Endodermal cell (in vitro differentiated cells): ENCODE measurements around the gene C1QTNF1. TPM values are rescaled to one million over a fixed set of nuclear protein-coding genes. Genes with fewer than 3 reads are reported as not detected.

Experiments used
- DNase-seq: peaks from one replicate; pipeline ENCODE4 v3.0.0-alpha.2; 2017
- H3K27ac ChIP-seq: 2 replicates; pipeline ENCODE4 v1.5.1; 2013; ENCODE audit warnings: mild to moderate bottlenecking, low read depth, low read length, moderate library complexity
- H3K27me3 ChIP-seq: 2 replicates; pipeline ENCODE4 v1.6.1; 2013; ENCODE audit warnings: mild to moderate bottlenecking, low read length, moderate library complexity; ENCODE audit not compliant: insufficient read depth, control insufficient read depth, poor library complexity, severe bottlenecking
- H3K36me3 ChIP-seq: 2 replicates; pipeline ENCODE4 v1.7.0; 2013; ENCODE audit warnings: mild to moderate bottlenecking, low read length, moderate library complexity; ENCODE audit not compliant: control insufficient read depth, insufficient read depth
- H3K4me1 ChIP-seq: one replicate; pipeline ENCODE4 v1.7.0; 2013; ENCODE audit warnings: low read length; ENCODE audit not compliant: control insufficient read depth, insufficient read depth
- H3K4me3 ChIP-seq: 2 replicates; pipeline ENCODE4 v1.5.1; 2013; ENCODE audit warnings: mild to moderate bottlenecking, low read length, moderate library complexity
- H3K9ac ChIP-seq: 2 replicates; pipeline ENCODE4 v1.6.1; 2013; ENCODE audit warnings: mild to moderate bottlenecking, low read length, moderate library complexity; ENCODE audit not compliant: poor library complexity, severe bottlenecking; ENCODE audit errors: extremely low read depth
- H3K9me3 ChIP-seq: 2 replicates; pipeline ENCODE4 v1.6.1; 2013; ENCODE audit warnings: mild to moderate bottlenecking, low read length, moderate library complexity; ENCODE audit not compliant: control insufficient read depth
- H3K27ac Mint-ChIP-seq: 2 replicates; pipeline ENCODE4 v1.8.0; 2020; ENCODE audit warnings: mixed read lengths
- H3K27me3 Mint-ChIP-seq: 2 replicates; pipeline ENCODE4 v1.8.0; 2021; ENCODE audit warnings: mild to moderate bottlenecking, mixed read lengths; ENCODE audit not compliant: insufficient read depth
- H3K36me3 Mint-ChIP-seq: 2 replicates; pipeline ENCODE4 v1.8.0; 2020; ENCODE audit warnings: low read depth, mixed read lengths
- H3K4me1 Mint-ChIP-seq: 2 replicates; pipeline ENCODE4 v1.8.0; 2020; ENCODE audit warnings: mixed read lengths
- H3K4me3 Mint-ChIP-seq: 2 replicates; pipeline ENCODE4 v1.8.0; 2020; ENCODE audit warnings: mild to moderate bottlenecking, moderate library complexity, mixed read lengths
- H3K9me3 Mint-ChIP-seq: 2 replicates; pipeline ENCODE4 v1.8.0; 2020; ENCODE audit warnings: mild to moderate bottlenecking, mixed read lengths
- WGBS, 2 experiments: methylation state at CpG; one replicate each; pipeline versions ENCODE4 v1.1.5 to v1.1.7; 2013; ENCODE audit warnings: missing lambda C conversion rate in 2 of 2, mixed read lengths in 1 of 2; ENCODE audit not compliant: insufficient coverage in 1 of 2, insufficient read length in 1 of 2; 5-methylcytosine and 5-hydroxymethylcytosine counted together
- long read RNA-seq, 4 experiments: library from polyadenylated mRNA in 2 of 4; library from RNA in 1 of 4; library from capped mRNA in 1 of 4; stranded (forward) in 3 of 4; unstranded in 1 of 4; transcript quantifications; one replicate each; pipeline ENCODE4 v2.0.0, GENCODE V29; 2020 to 2021; ENCODE audit warnings: inconsistent platforms in 1 of 4
- polyA plus RNA-seq, 2 experiments: library from polyadenylated mRNA; stranded (reverse); fragments of 50-300 nt; gene quantifications; one replicate each; pipeline ENCODE4 v1.2.3, GENCODE V29; 2013
- total RNA-seq, 2 donors: library from RNA; stranded (reverse); fragmentation: NEBNext Ultra II Directional in 1 of 2; extraction: Animal tissue kit (Norgen Biotek cat#: 25700) in 1 of 2; gene quantifications; 2 replicates in 1 of 2; 3 replicates in 1 of 2; pipeline ENCODE4 v1.2.1, GENCODE V29; 2021
- TF ChIP-seq, protein P1 (sequence below): fragments of 200-600 bp; sonication (generic); conservative IDR thresholded peaks from 2 replicates; pipeline ENCODE4 v1.5.0; 2021; ENCODE audit warnings: antibody characterized with exemption, mild to moderate bottlenecking

C1QTNF1 gene, protein sequence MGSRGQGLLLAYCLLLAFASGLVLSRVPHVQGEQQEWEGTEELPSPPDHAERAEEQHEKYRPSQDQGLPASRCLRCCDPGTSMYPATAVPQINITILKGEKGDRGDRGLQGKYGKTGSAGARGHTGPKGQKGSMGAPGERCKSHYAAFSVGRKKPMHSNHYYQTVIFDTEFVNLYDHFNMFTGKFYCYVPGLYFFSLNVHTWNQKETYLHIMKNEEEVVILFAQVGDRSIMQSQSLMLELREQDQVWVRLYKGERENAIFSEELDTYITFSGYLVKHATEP
- total RNA-seq, result 10 to 100 TPM; 16.0 to 16.5 TPM
- polyA plus RNA-seq (2013, experiment 1 of 2), result 1.5 TPM
- 1.7 TPM for polyA plus RNA-seq (2013, experiment 2 of 2)
- long read RNA-seq, experiment 1, partial matches to known transcripts, result 2 of 4 reads
- long read RNA-seq, experiment 1, other reads (novel, unspliced or antisense), result 1 of 4 reads
- long read RNA-seq, experiment 2, partial matches to known transcripts, result 2 of 7 reads
- long read RNA-seq, experiment 2, other reads (novel, unspliced or antisense), result 0 of 7 reads
- long read RNA-seq, experiment 3, partial matches to known transcripts, result 0 of 3 reads
- long read RNA-seq, experiment 3, other reads (novel, unspliced or antisense), result 2 of 3 reads
- long read RNA-seq, experiment 4, partial matches to known transcripts, result 0 of 3 reads
- long read RNA-seq, experiment 4, other reads (novel, unspliced or antisense), result 2 of 3 reads

GRCh38 chr17:79023886-79024771 lies at the start of gene C1QTNF1:
Gene C1QTNF1, plus strand, starts transcription at chr17:79024169. Its CDS starts 19,800 bp downstream, at chr17:79043969.
- peaks cover 38% of the 10 kb centered on the region for H3K27me3 ChIP-seq

GRCh38 chr17:78974635-78975591 lies 49.1 kb upstream of the C1QTNF1 start:
- Histone ChIP-seq H3K9ac (no peak overlapping the region), H3K27ac (peak overlapping the region; percentile 80)
- peak overlapping the region; percentile 41 for H3K4me3 Mint-ChIP-seq

More at GRCh38 chr17:79023886-79024771, at the start of gene C1QTNF1:
- Mint-ChIP-seq H3K4me1 (peaks cover 46% of the 10 kb centered on the region), H3K36me3 (peaks cover 3% of the 10 kb centered on the region), H3K27ac (peak within 1 kb of the TSS; percentile 62), H3K4me3 (peak within 1 kb of the TSS; percentile 76), H3K9me3 (no peaks in the 10 kb centered on the region), H3K27me3 (peaks cover 64% of the 10 kb centered on the region)
- peaks cover 13% of the 10 kb centered on the region for H3K4me1 ChIP-seq
- H3K9ac ChIP-seq, result peak within 1 kb of the TSS; percentile 30
- H3K27ac ChIP-seq, result no peak within 1 kb of the TSS
- no peaks in the 10 kb centered on the region for H3K9me3 ChIP-seq
- no peaks in the 10 kb centered on the region for H3K36me3 ChIP-seq
- 1 to 2% methylated on average over 27 to 75 of the region's 77 CpGs for WGBS, 2 experiments
- TF ChIP-seq, protein P1, sequence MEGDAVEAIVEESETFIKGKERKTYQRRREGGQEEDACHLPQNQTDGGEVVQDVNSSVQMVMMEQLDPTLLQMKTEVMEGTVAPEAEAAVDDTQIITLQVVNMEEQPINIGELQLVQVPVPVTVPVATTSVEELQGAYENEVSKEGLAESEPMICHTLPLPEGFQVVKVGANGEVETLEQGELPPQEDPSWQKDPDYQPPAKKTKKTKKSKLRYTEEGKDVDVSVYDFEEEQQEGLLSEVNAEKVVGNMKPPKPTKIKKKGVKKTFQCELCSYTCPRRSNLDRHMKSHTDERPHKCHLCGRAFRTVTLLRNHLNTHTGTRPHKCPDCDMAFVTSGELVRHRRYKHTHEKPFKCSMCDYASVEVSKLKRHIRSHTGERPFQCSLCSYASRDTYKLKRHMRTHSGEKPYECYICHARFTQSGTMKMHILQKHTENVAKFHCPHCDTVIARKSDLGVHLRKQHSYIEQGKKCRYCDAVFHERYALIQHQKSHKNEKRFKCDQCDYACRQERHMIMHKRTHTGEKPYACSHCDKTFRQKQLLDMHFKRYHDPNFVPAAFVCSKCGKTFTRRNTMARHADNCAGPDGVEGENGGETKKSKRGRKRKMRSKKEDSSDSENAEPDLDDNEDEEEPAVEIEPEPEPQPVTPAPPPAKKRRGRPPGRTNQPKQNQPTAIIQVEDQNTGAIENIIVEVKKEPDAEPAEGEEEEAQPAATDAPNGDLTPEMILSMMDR, result peak; percentile 74
- peak within 1 kb of the TSS; percentile 85 for H3K4me3 ChIP-seq
- DNase-seq, result peak; percentile 92

More at GRCh38 chr17:78974635-78975591, 49.1 kb upstream of the C1QTNF1 start:
- peak overlapping the region; percentile 91 for H3K27ac Mint-ChIP-seq
- WGBS, 2 experiments, result 78 to 82% methylated on average over 19 to 30 of the region's 30 CpGs
- no peaks in the 10 kb centered on the region for H3K27me3 ChIP-seq
- no peaks in the 10 kb centered on the region for H3K36me3 Mint-ChIP-seq
- H3K4me1 Mint-ChIP-seq, result peaks cover 27% of the 10 kb centered on the region
- H3K36me3 ChIP-seq, result no peaks in the 10 kb centered on the region
- H3K4me3 ChIP-seq, result no peak overlapping the region
- DNase-seq, result peak; percentile 89
- no peaks in the 10 kb centered on the region for H3K27me3 Mint-ChIP-seq
- H3K9me3 Mint-ChIP-seq, result no peaks in the 10 kb centered on the region
- TF ChIP-seq, protein P1, result no peak
- H3K4me1 ChIP-seq, result peaks cover 10% of the 10 kb centered on the region
- H3K9me3 ChIP-seq, result no peaks in the 10 kb centered on the region
